ENCODE results near the gene DPYSL3.

Gene DPYSL3

GRCh38 chr5:147418613-147419012, 91.3 kb downstream of the DPYSL3 start:
- Histone ChIP-seq H3K27me3 (replicated peaks; ENCODE audit: control insufficient read depth, insufficient read depth, low read length) (no peaks in the 10 kb centered on the region), H3K36me3 (ENCODE audit: control insufficient read depth, insufficient read depth, low read length) (no peaks in the 10 kb centered on the region), H3K4me3 (replicated peaks; ENCODE audit: low read depth, low read length) (no peak overlapping the region)
- no peak for DNase-seq (ENCODE audit: extremely low read depth, insufficient read length)
- no peak for TF ChIP-seq CTCF (IDR thresholded peaks at IDR 0.05; ENCODE audit: insufficient read depth, low read length, poor library complexity, severe bottlenecking)

GRCh38 chr5:147417135-147417813, 92.6 kb downstream of the DPYSL3 start:
- Histone ChIP-seq H3K4me3 (replicated peaks; ENCODE audit: low read depth, low read length) (no peak overlapping the region), H3K27me3 (replicated peaks; ENCODE audit: control insufficient read depth, insufficient read depth, low read length) (no peaks in the 10 kb centered on the region), H3K36me3 (ENCODE audit: control insufficient read depth, insufficient read depth, low read length) (no peaks in the 10 kb centered on the region)
- DNase-seq (ENCODE audit: extremely low read depth, insufficient read length): no peak
- TF ChIP-seq CTCF (IDR thresholded peaks at IDR 0.05; ENCODE audit: insufficient read depth, low read length, poor library complexity, severe bottlenecking): no peak

GRCh38 chr5:147415651-147416050, 94.2 kb downstream of the DPYSL3 start:
- TF ChIP-seq CTCF (IDR thresholded peaks at IDR 0.05; ENCODE audit: insufficient read depth, low read length, poor library complexity, severe bottlenecking): no peak
- Histone ChIP-seq H3K4me3 (replicated peaks; ENCODE audit: low read depth, low read length) (no peak overlapping the region), H3K36me3 (ENCODE audit: control insufficient read depth, insufficient read depth, low read length) (no peaks in the 10 kb centered on the region), H3K27me3 (replicated peaks; ENCODE audit: control insufficient read depth, insufficient read depth, low read length) (no peaks in the 10 kb centered on the region)
- no peak for DNase-seq (ENCODE audit: extremely low read depth, insufficient read length)

DNA sequence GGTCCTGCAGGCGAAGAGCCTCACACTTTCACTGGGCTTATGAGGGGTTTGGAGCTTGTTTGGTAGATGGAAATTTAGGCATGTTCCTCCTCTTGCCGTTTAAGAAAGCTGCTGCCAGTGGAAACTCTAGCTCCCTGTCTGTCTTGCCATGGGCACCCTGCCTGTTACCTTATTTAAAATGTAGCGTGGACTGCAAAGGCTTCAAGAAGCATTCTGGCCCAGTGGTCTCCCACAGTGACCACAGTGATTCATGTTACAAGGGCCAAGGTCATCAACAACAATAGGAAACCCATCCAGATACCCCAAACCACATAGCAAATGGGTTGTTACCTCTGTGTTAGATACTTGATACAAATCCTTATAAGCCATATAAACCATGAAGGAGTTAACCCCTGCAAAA, 96.6 kb downstream of the DPYSL3 start:
- TF ChIP-seq CTCF (IDR thresholded peaks at IDR 0.05; ENCODE audit: insufficient read depth, low read length, poor library complexity, severe bottlenecking): no peak
- H3K4me3 ChIP-seq (replicated peaks; ENCODE audit: low read depth, low read length): no peak overlapping the region
- DNase-seq (ENCODE audit: extremely low read depth, insufficient read length): no peak
- H3K27me3 ChIP-seq (replicated peaks; ENCODE audit: control insufficient read depth, insufficient read depth, low read length): no peaks in the 10 kb centered on the region
- no peaks in the 10 kb centered on the region for H3K36me3 ChIP-seq (ENCODE audit: control insufficient read depth, insufficient read depth, low read length)

DNA sequence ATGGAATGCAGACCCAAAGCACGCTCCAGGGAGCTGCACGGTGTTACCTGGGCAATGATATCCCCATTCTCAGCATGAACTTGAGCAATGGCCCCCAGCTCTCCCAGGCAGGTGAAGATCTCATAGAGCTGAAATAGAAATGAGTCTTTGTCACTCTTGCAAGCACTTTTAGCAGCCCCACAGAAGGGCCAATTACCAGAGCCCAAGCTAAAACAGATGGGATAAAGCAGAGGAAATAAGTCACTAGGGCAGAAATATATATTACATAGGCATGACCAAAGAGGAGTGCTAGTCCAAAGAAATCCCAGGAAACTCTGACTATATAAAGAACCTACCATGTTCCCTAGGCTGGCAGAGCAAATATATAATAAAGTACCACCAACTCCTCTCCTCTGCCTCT, 97.3 kb downstream of the DPYSL3 start:
- TF ChIP-seq CTCF (IDR thresholded peaks at IDR 0.05; ENCODE audit: insufficient read depth, low read length, poor library complexity, severe bottlenecking): no peak
- no peak for DNase-seq (ENCODE audit: extremely low read depth, insufficient read length)
- H3K27me3 ChIP-seq (replicated peaks; ENCODE audit: control insufficient read depth, insufficient read depth, low read length): no peaks in the 10 kb centered on the region
- no peaks in the 10 kb centered on the region for H3K36me3 ChIP-seq (ENCODE audit: control insufficient read depth, insufficient read depth, low read length)
- no peak overlapping the region for H3K4me3 ChIP-seq (replicated peaks; ENCODE audit: low read depth, low read length)
